Ascending aorta (tissue), 2 donors: ENCODE results near the gene ARL6IP5. TPM values are rescaled to one million over a fixed set of nuclear protein-coding genes. Genes with fewer than 3 reads are reported as not detected.

ENCODE experiments used
- DNase-seq, 2 donors: peaks; one replicate each; pipeline ENCODE4 v3.0.0-alpha.2; 2019; ENCODE audit warnings: low spot score in 2 of 2
- H3K27ac ChIP-seq, 2 donors: fragments of 200-600 bp; sonication (generic); one replicate each; pipeline ENCODE4 v1.5.1; 2016 to 2017; ENCODE audit warnings: mild to moderate bottlenecking in 1 of 2
- H3K27me3 ChIP-seq: fragments of 200-600 bp; sonication (generic); one replicate; pipeline ENCODE4 v1.5.1; 2017
- H3K36me3 ChIP-seq, 2 donors: fragments of 200-600 bp; sonication (generic); one replicate each; pipeline ENCODE4 v1.5.1; 2016
- H3K4me1 ChIP-seq, 2 donors: fragments of 200-600 bp; sonication (generic); one replicate each; pipeline ENCODE4 v1.5.1; 2016 to 2017; ENCODE audit warnings: mild to moderate bottlenecking in 1 of 2
- H3K4me3 ChIP-seq, 2 donors: fragments of 200-600 bp; sonication (generic); one replicate each; pipeline ENCODE4 v1.5.1; 2016 to 2017; ENCODE audit warnings: mild to moderate bottlenecking in 1 of 2
- H3K9me3 ChIP-seq, 2 donors: fragments of 200-600 bp; sonication (generic); one replicate each; pipeline ENCODE4 v1.5.1; 2016
- intact Hi-C: fragments of 100-400 bp; cut with DNase I; formaldehyde crosslinking; loops from one replicate; pipeline ENCODE4 v1.15.1; 2023
- total RNA-seq: library from RNA; depleted of rRNA; stranded (reverse); fragments of >200 nt; gene quantifications from one replicate; pipeline ENCODE4 v1.1.0, GENCODE V29; 2016
- TF ChIP-seq, protein P1 (sequence below), 3 experiments: fragments of 200-600 bp in 2 of 3; fragments of 450-650 bp in 1 of 3; sonication (generic) in 2 of 3; IDR thresholded peaks; one replicate each; pipeline ENCODE4 v1.5.1; 2016 to 2019; ENCODE audit warnings: antibody characterized with exemption in 3 of 3, mild to moderate bottlenecking in 1 of 3, moderate library complexity in 1 of 3

Gene ARL6IP5, protein sequence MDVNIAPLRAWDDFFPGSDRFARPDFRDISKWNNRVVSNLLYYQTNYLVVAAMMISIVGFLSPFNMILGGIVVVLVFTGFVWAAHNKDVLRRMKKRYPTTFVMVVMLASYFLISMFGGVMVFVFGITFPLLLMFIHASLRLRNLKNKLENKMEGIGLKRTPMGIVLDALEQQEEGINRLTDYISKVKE
- total RNA-seq = 134 TPM

DNA sequence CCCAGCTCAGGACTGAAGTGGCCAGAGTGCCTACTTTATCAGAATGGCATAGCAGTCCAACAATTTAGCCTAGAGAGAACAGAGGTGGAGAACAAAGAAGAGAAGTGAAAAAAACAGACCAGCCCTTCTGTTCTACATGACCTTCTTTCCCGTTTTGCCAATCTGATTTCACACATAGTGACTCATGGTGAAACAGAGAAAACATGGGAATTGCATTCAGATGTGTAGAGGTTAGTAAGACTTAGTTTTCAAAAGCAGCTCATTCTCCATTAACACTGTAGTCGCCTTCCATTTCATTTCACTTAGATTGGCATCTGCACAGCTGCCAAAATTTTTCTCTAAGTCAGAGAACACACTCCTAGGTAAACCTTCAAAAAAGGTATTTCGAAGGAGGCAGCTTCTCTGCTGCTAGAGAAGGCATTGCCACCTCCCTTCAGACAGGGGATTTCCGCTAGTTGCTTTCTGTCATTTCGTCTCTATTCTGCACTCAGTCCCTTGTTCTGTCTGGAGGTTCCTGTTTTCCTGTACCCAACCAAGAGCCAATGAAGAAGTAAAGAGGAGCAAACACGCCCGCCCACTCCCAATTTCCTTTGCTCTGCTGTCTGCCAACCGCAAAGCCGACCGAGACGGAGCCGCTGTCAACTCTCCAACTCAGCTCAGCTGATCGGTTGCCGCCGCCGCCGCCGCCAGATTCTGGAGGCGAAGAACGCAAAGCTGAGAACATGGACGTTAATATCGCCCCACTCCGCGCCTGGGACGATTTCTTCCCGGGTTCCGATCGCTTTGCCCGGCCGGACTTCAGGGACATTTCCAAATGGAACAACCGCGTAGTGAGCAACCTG lies at the start of gene ARL6IP5:
Gene ARL6IP5, plus strand, starts transcription at position 612 of the 842 bp plus-strand sequence. Its CDS starts 111 bp downstream, at position 723.
- H3K4me3 ChIP-seq = peak within 1 kb of the TSS; percentile 54 to 87
- H3K27me3 ChIP-seq = no peaks in the 10 kb centered on the region
- H3K4me1 ChIP-seq = peaks cover 11 to 51% of the 10 kb centered on the region in 2 donors
- no peaks in the 10 kb centered on the region for H3K36me3 ChIP-seq
- intact Hi-C loops = no loop called here
- peak within 1 kb of the TSS; percentile 94 for H3K27ac ChIP-seq
- H3K9me3 ChIP-seq = no peaks in the 10 kb centered on the region
- TF ChIP-seq, protein P1, sequence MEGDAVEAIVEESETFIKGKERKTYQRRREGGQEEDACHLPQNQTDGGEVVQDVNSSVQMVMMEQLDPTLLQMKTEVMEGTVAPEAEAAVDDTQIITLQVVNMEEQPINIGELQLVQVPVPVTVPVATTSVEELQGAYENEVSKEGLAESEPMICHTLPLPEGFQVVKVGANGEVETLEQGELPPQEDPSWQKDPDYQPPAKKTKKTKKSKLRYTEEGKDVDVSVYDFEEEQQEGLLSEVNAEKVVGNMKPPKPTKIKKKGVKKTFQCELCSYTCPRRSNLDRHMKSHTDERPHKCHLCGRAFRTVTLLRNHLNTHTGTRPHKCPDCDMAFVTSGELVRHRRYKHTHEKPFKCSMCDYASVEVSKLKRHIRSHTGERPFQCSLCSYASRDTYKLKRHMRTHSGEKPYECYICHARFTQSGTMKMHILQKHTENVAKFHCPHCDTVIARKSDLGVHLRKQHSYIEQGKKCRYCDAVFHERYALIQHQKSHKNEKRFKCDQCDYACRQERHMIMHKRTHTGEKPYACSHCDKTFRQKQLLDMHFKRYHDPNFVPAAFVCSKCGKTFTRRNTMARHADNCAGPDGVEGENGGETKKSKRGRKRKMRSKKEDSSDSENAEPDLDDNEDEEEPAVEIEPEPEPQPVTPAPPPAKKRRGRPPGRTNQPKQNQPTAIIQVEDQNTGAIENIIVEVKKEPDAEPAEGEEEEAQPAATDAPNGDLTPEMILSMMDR (IDR thresholded peaks at IDR 0.05) = no peak
- DNase-seq = peak; percentile 74 to 96

DNA sequence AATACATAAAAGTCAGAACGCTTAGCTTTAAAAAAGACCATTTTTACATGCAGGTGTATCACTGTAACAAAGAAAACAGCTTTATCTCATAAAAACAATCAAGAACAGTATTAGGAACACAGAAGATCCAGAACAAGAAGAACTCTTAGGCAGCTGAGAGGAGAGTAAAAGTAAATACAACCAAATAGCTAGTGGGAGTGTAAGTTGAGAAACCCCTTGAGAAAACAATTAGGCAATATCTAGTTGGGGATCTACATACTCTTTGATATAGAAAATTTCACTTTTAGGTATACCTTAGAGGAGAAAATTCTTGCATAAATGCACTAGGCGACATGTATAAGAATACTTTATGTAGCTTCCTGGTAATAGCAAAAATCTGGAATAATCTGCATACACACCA lies 40.1 kb upstream of the ARL6IP5 start:
- no peaks in the 10 kb centered on the region for H3K27me3 ChIP-seq
- H3K9me3 ChIP-seq = no peaks in the 10 kb centered on the region
- peaks cover 39 to 71% of the 10 kb centered on the region in 2 donors for H3K36me3 ChIP-seq
- H3K27ac ChIP-seq = no peak overlapping the region
- H3K4me1 ChIP-seq = peaks cover 0 to 10% of the 10 kb centered on the region in 2 donors
- intact Hi-C loops = no loop called here
- DNase-seq = no peak
- no peak overlapping the region for H3K4me3 ChIP-seq
- TF ChIP-seq, protein P1 (IDR thresholded peaks at IDR 0.05) = no peak

DNA sequence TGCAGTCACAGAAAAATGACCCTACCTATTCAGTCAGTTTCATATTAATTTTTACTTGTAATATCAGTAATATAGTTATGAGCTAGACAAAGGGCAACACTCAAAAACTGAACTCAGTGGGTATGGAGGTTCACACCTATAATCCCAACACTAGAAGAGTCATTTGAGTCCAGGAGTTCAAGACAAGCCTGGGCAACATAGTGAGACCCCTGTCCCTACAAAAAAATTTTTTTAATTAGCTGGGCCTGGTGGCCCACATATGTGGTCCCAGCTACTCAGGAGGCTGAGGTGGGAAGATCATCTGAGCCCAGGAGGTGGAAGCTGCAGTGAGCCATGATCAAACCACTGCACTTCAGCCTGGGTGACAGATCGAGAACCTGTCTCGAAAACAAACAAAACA lies 35.7 kb upstream of the ARL6IP5 start:
- DNase-seq = no peak
- intact Hi-C loops = no loop called here
- Histone ChIP-seq H3K4me3 (no peak overlapping the region), H3K4me1 (peaks cover 3 to 21% of the 10 kb centered on the region in 2 donors), H3K9me3 (no peaks in the 10 kb centered on the region), H3K27ac (no peak overlapping the region), H3K27me3 (no peaks in the 10 kb centered on the region), H3K36me3 (peaks cover 22 to 39% of the 10 kb centered on the region in 2 donors)
- TF ChIP-seq, protein P1 (IDR thresholded peaks at IDR 0.05) = no peak

DNA sequence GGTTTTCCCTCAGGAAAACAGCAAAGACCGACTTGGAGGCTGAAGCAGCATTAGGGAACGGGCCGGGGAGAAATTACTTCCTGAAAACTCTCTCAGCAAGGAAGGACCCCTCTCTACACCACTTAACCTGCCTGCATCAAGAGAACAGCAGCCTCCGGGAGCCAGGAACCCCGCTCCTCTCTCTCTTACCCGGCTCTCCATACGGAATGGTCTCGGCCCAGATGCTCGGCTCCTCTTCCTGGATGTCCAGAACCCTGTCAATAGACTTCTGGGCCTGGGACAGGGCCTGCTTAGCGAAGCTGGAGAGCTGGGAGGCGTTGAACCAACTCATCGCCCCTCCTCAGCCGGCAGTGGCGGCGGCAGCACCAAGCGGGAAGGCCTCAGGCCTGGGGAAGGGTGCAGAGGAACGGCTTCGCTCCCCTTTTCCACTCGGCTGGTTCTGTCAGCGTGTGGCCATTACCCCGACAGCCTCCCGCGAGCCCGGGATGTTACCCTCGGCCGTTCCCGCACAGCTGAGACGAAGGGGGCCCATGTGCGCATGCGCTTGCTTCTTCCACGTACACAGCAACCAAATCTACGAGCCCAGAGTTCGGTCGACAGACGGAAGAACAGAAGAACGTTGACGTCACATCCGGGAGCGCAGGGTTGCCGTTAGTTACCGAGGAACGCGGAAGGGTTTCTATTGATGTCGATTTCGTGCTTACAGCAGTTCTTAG lies 32.8 kb upstream of the ARL6IP5 start, which contains the start of gene TMF1:
Gene TMF1, minus strand, starts transcription at position 578 of the 716 bp plus-strand sequence. Its CDS starts 247 bp downstream, at position 331.
- DNase-seq = peak; percentile 90 to 99
- Histone ChIP-seq H3K4me1 (peaks cover 3 to 20% of the 10 kb centered on the region in 2 donors), H3K27me3 (no peaks in the 10 kb centered on the region), H3K36me3 (peaks cover 21 to 32% of the 10 kb centered on the region in 2 donors), H3K9me3 (no peaks in the 10 kb centered on the region), H3K27ac (peak within 1 kb of the TSS; percentile 93 to 95), H3K4me3 (peak within 1 kb of the TSS; percentile 72 to 78)
- intact Hi-C loops = loop anchor here (1.0 kb wide), 2 partner anchors 28 to 38 kb away; partner anchors contain the start of gene UBA3
- TF ChIP-seq, protein P1 (IDR thresholded peaks at IDR 0.05) = no peak

DNA sequence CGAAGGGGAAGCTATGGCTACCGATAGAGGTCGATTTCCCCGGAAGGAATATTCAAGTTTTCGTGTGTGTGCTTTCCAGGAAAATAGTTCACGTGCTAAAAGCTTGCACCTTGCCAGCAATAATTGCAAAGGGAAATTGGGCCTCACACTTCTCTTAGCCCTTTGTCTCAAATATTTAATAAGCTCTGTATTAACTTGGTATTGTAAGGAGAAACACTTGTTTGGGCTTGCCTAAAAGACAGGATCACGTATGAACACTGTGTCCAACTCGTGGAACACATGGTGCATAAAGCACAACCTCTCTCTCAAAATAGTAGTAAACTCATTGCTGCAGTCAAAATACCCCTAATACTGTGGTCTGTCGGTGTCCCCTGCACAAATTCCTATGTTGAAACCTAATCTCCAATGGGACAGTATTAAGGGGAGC lies 32.3 kb upstream of the ARL6IP5 start:
- Histone ChIP-seq H3K27me3 (no peaks in the 10 kb centered on the region), H3K4me1 (peaks cover 3 to 15% of the 10 kb centered on the region in 2 donors), H3K27ac (peak overlapping the region; percentile 93 to 95), H3K9me3 (no peaks in the 10 kb centered on the region), H3K4me3 (peak overlapping the region; percentile 72 to 78), H3K36me3 (peaks cover 15 to 27% of the 10 kb centered on the region in 2 donors)
- TF ChIP-seq, protein P1 (IDR thresholded peaks at IDR 0.05) = no peak
- intact Hi-C loops = loop anchor here (1.0 kb wide), 2 partner anchors 28 to 38 kb away; partner anchors contain the start of gene UBA3
- DNase-seq = no peak
